SK-N-SH (cell line): ENCODE data around the gene LGI1. TPM values are rescaled to one million over a fixed set of nuclear protein-coding genes. Genes with fewer than 3 reads are reported as not detected.

Source experiments
- CTCF ChIA-PET: fragments of 300-600, 350-600 bp; formaldehyde crosslinking; extraction: SDS; loops from one replicate; lab custom pipeline; 2021; lab: Yijun Ruan, JAX
- POLR2A ChIA-PET: fragments of 350-600 bp; sonication (Branson Sonifier 250); formaldehyde crosslinking; extraction: SDS; loops from one replicate; lab custom pipeline; 2020; ENCODE audit warnings: antibody characterized with exemption, inconsistent platforms; lab: Yijun Ruan, JAX
- DNase-seq: peaks from one replicate; pipeline ENCODE4 v3.0.0; 2012
- H2AFZ ChIP-seq: fragments of 200-600 bp; sonication (generic); 2 replicates; pipeline ENCODE4 v1.8.1; 2016; ENCODE audit warnings: antibody characterized with exemption, mild to moderate bottlenecking, low read depth
- H3F3A ChIP-seq: fragments of 200-600 bp; sonication (generic); replicated peaks from 2 replicates; pipeline ENCODE3; 2016; ENCODE audit warnings: antibody characterized with exemption, mild to moderate bottlenecking; ENCODE audit not compliant: insufficient read depth
- H3K27ac ChIP-seq, 2 experiments: fragments of 200-500 bp in 1 of 2; fragments of 200-600 bp in 1 of 2; sonication (Bioruptor generic) in 1 of 2; sonication (generic), shearing (Covaris generic) in 1 of 2; 2 replicates each; pipeline versions ENCODE4 v1.5.1 to v1.6.1; 2014 to 2016; ENCODE audit warnings: low read depth in 2 of 2, inconsistent platforms in 1 of 2, low read length in 1 of 2, mild to moderate bottlenecking in 1 of 2, mixed read lengths in 1 of 2
- H3K27me3 ChIP-seq: fragments of 200-600 bp; sonication (generic), shearing (Covaris generic); 2 replicates; pipeline ENCODE4 v1.6.1; 2016; ENCODE audit warnings: mixed run types; ENCODE audit not compliant: insufficient read depth
- H3K36me3 ChIP-seq, 2 experiments: fragments of 200-500 bp in 1 of 2; fragments of 200-600 bp in 1 of 2; sonication (Bioruptor generic) in 1 of 2; sonication (generic) in 1 of 2; replicated peaks in 1 of 2; 2 replicates each; pipeline versions ENCODE3 to v1.5.1; 2014 to 2016; ENCODE audit warnings: low read length in 1 of 2, mild to moderate bottlenecking in 1 of 2; ENCODE audit not compliant: insufficient read depth in 2 of 2, control insufficient read depth in 1 of 2
- H3K4me1 ChIP-seq, 2 experiments: fragments of 200-500 bp in 1 of 2; fragments of 200-600 bp in 1 of 2; sonication (Bioruptor generic) in 1 of 2; sonication (generic), shearing (Covaris generic) in 1 of 2; 2 replicates each; pipeline versions ENCODE4 v1.5.1 to v1.6.1; 2014 to 2016; ENCODE audit warnings: low read depth in 1 of 2, low read length in 1 of 2, mixed run types in 1 of 2; ENCODE audit not compliant: insufficient read depth in 2 of 2, control insufficient read depth in 1 of 2
- H3K4me2 ChIP-seq: fragments of 200-600 bp; sonication (generic), shearing (Covaris generic); 2 replicates; pipeline ENCODE4 v1.6.1; 2017; ENCODE audit warnings: mixed run types
- H3K4me3 ChIP-seq, 2 experiments: fragments of 200-500 bp in 1 of 2; fragments of 200-600 bp in 1 of 2; sonication (Bioruptor generic) in 1 of 2; sonication (generic), shearing (Covaris generic) in 1 of 2; 2 replicates each; pipeline versions ENCODE4 v1.5.1 to v1.8.1; 2014 to 2016; ENCODE audit warnings: low read depth in 2 of 2, inconsistent platforms in 1 of 2, low read length in 1 of 2, mild to moderate bottlenecking in 1 of 2, mixed read lengths in 1 of 2, moderate library complexity in 1 of 2
- H3K79me2 ChIP-seq: fragments of 200-600 bp; sonication (generic); 2 replicates; pipeline ENCODE4 v1.8.1; 2017; ENCODE audit warnings: mild to moderate bottlenecking; ENCODE audit not compliant: insufficient read depth
- H3K9ac ChIP-seq: fragments of 200-600 bp; sonication (generic); 2 replicates; pipeline ENCODE4 v1.6.1; 2017; ENCODE audit warnings: mixed run types
- H3K9me2 ChIP-seq: fragments of 200-600 bp; sonication (generic); 2 replicates; pipeline ENCODE4 v1.6.1; 2017; ENCODE audit warnings: mixed run types
- H3K9me3 ChIP-seq: fragments of 200-600 bp; sonication (generic); 2 replicates; pipeline ENCODE4 v1.6.1; 2017; ENCODE audit warnings: mixed run types, mild to moderate bottlenecking, moderate library complexity
- H4K20me1 ChIP-seq: fragments of 200-600 bp; sonication (generic); 2 replicates; pipeline ENCODE4 v1.6.1; 2017; ENCODE audit warnings: mild to moderate bottlenecking, mixed run types; ENCODE audit not compliant: insufficient read depth
- CHD2 ChIP-seq: fragments of 150-350 bp; IDR thresholded peaks from 2 replicates; pipeline ENCODE4 v1.6.1; 2018; ENCODE audit warnings: low read length; ENCODE audit not compliant: partially characterized antibody
- CTCF ChIP-seq: fragments of 200-600 bp; sonication (generic); IDR thresholded peaks from 2 replicates; pipeline ENCODE4 v1.6.1; 2017; ENCODE audit warnings: antibody characterized with exemption, mild to moderate bottlenecking, moderate library complexity
- ELF1 ChIP-seq: IDR thresholded peaks from 2 replicates; pipeline ENCODE4 v1.4.0; 2012
- EZH2phosphoT487 ChIP-seq: fragments of 200-600 bp; sonication (generic); IDR thresholded peaks from 2 replicates; pipeline ENCODE4 v1.6.1; 2017; ENCODE audit warnings: low read depth, mixed run types, mild to moderate bottlenecking, antibody characterized with exemption, moderate library complexity, borderline replicate concordance
- FOXJ3 ChIP-seq: sonication (generic); formaldehyde crosslinking; IDR thresholded peaks from 2 replicates; pipeline ENCODE4 v1.5.1; 2020; ENCODE audit warnings: mild to moderate bottlenecking, missing genetic modification reagents
- FOXM1 ChIP-seq: IDR thresholded peaks from 2 replicates; pipeline ENCODE4 v1.4.0; 2012; ENCODE audit warnings: low read depth, mild to moderate bottlenecking
- GABPA ChIP-seq: IDR thresholded peaks from 2 replicates; pipeline ENCODE4 v1.4.0; 2012; ENCODE audit warnings: low read depth, mild to moderate bottlenecking
- GATA2 ChIP-seq: sonication (generic); formaldehyde crosslinking; IDR thresholded peaks from 2 replicates; pipeline ENCODE4 v1.5.0; 2020; ENCODE audit warnings: mild to moderate bottlenecking, missing genetic modification reagents
- NFIC ChIP-seq: IDR thresholded peaks from 2 replicates; pipeline ENCODE4 v1.4.0; 2012; ENCODE audit warnings: borderline replicate concordance
- NRF1 ChIP-seq: IDR thresholded peaks from 2 replicates; pipeline ENCODE4 v1.6.1; 2012; ENCODE audit warnings: low read depth, mild to moderate bottlenecking, low read length
- RCOR1 ChIP-seq: fragments of 150-350 bp; IDR thresholded peaks from 2 replicates; pipeline ENCODE4 v1.6.1; 2017; ENCODE audit warnings: antibody characterized with exemption, low read length
- RFX5 ChIP-seq: IDR thresholded peaks from 2 replicates; pipeline ENCODE4 v1.6.1; 2012; ENCODE audit warnings: mild to moderate bottlenecking, improper control_type of control experiment, low read length
- RXRA ChIP-seq: IDR thresholded peaks from 2 replicates; pipeline ENCODE4 v1.4.0; 2012; ENCODE audit warnings: low read depth, mild to moderate bottlenecking, borderline replicate concordance
- TAF1 ChIP-seq: IDR thresholded peaks from 2 replicates; pipeline ENCODE4 v1.6.1; 2012; ENCODE audit warnings: low read depth, mild to moderate bottlenecking, low read length, moderate library complexity, borderline replicate concordance
- TCF12 ChIP-seq: IDR thresholded peaks from 2 replicates; pipeline ENCODE4 v1.4.0; 2012
- ZBTB33 ChIP-seq: IDR thresholded peaks from 2 replicates; pipeline ENCODE4 v1.4.0; 2012; ENCODE audit warnings: low read depth, borderline replicate concordance
- WGBS: methylation state at CpG from one replicate; pipeline ENCODE4 v1.1.6; 2017; ENCODE audit warnings: low lambda C conversion rate; 5-methylcytosine and 5-hydroxymethylcytosine counted together
- polyA plus RNA-seq, 3 experiments: library from polyadenylated mRNA; depleted of rRNA; stranded (reverse); fragments of >200 nt; gene quantifications; 2 replicates each; pipeline ENCODE4 v1.2.3, GENCODE V29; 2012
- TF ChIP-seq, protein P1 (sequence below): IDR thresholded peaks from 2 replicates; pipeline ENCODE4 v1.4.0; 2012; ENCODE audit warnings: low read depth
- TF ChIP-seq, protein P2 (sequence below): IDR thresholded peaks from 2 replicates; pipeline ENCODE4 v1.6.1; 2012; ENCODE audit warnings: mild to moderate bottlenecking, low read depth, low read length, moderate library complexity
- TF ChIP-seq, protein P3 (sequence below): IDR thresholded peaks from 2 replicates; pipeline ENCODE4 v1.4.0; 2012; ENCODE audit warnings: low read depth, borderline replicate concordance

The LGI1 gene
- polyA plus RNA-seq, 1 of the 3 experiments (the other 2 are of a cell fraction): 0.03 TPM

GRCh38 chr10:93746844-93747284 lies 10.9 kb upstream of the LGI1 start (continued):
- no peak for TF ChIP-seq EZH2phosphoT487
- TF ChIP-seq ZBTB33: no peak
- no peak for TF ChIP-seq ELF1
- no peak for TF ChIP-seq RXRA
- no peak for TF ChIP-seq GATA2 (CRISPR knock-in tag)
- TF ChIP-seq, protein P1, sequence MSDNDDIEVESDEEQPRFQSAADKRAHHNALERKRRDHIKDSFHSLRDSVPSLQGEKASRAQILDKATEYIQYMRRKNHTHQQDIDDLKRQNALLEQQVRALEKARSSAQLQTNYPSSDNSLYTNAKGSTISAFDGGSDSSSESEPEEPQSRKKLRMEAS: no peak
- TF ChIP-seq NFIC: peak; percentile 51
- TF ChIP-seq FOXM1: no peak
- TF ChIP-seq TCF12: peak; percentile 64; the same call in 1 of the 2 replicates

DNA sequence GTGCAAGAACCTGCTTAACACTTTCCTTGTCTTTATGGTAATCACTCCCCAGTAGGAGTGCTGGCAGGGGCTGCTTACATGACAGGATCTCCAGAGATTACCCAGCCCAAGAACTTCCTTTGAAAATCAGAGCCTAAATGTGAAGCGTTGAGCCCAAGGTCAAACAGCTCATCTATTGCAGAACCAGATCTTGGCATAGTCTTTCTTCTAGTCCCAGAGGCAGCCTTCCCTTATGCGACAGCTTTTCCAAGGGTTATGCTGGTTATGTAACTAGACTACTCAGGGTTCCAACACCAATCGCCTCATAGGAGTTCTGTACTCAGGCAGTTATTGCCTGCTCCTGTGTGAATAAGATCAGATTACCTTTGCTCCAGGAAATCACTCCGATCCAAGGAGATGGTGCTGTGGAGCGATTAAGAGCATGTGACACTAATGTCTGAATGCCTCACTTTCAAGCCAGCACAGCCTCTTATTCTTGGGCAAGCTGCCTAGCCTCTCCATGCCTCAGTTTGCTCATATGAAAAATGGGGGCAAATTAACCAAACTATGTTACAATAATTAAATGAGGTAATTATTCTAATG lies 8.4 kb upstream of the LGI1 start:
- TF ChIP-seq RCOR1 (no peak), NRF1 (no peak), CHD2 (no peak), CTCF (no peak), RFX5 (no peak), TCF12 (no peak), NFIC (no peak), FOXJ3 (CRISPR knock-in tag) (no peak), GABPA (no peak), GATA2 (CRISPR knock-in tag) (no peak), TAF1 (no peak)
- TF ChIP-seq, protein P2, sequence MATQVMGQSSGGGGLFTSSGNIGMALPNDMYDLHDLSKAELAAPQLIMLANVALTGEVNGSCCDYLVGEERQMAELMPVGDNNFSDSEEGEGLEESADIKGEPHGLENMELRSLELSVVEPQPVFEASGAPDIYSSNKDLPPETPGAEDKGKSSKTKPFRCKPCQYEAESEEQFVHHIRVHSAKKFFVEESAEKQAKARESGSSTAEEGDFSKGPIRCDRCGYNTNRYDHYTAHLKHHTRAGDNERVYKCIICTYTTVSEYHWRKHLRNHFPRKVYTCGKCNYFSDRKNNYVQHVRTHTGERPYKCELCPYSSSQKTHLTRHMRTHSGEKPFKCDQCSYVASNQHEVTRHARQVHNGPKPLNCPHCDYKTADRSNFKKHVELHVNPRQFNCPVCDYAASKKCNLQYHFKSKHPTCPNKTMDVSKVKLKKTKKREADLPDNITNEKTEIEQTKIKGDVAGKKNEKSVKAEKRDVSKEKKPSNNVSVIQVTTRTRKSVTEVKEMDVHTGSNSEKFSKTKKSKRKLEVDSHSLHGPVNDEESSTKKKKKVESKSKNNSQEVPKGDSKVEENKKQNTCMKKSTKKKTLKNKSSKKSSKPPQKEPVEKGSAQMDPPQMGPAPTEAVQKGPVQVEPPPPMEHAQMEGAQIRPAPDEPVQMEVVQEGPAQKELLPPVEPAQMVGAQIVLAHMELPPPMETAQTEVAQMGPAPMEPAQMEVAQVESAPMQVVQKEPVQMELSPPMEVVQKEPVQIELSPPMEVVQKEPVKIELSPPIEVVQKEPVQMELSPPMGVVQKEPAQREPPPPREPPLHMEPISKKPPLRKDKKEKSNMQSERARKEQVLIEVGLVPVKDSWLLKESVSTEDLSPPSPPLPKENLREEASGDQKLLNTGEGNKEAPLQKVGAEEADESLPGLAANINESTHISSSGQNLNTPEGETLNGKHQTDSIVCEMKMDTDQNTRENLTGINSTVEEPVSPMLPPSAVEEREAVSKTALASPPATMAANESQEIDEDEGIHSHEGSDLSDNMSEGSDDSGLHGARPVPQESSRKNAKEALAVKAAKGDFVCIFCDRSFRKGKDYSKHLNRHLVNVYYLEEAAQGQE: no peak
- TF ChIP-seq, protein P1: no peak
- TF ChIP-seq, protein P3, sequence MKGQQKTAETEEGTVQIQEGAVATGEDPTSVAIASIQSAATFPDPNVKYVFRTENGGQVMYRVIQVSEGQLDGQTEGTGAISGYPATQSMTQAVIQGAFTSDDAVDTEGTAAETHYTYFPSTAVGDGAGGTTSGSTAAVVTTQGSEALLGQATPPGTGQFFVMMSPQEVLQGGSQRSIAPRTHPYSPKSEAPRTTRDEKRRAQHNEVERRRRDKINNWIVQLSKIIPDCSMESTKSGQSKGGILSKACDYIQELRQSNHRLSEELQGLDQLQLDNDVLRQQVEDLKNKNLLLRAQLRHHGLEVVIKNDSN: no peak
- TF ChIP-seq, all 33 proteins: peak for 0
- Histone ChIP-seq H3F3A (peaks cover 7% of the 10 kb centered on the region), H3K79me2 (no peaks in the 10 kb centered on the region), H3K9ac (no peak overlapping the region), H3K27me3 (no peaks in the 10 kb centered on the region), H2AFZ (no peak overlapping the region), H3K4me3 (no peak overlapping the region), H3K36me3 (no peaks in the 10 kb centered on the region), H3K4me2 (no peak overlapping the region), H3K27ac (no peak overlapping the region), H3K9me3 (no peaks in the 10 kb centered on the region), H4K20me1 (no peaks in the 10 kb centered on the region), H3K9me2 (no peaks in the 10 kb centered on the region), H3K4me1 (peaks cover 0 to 7% of the 10 kb centered on the region in 2 experiments; a peak in 1 of 4 replicates)
- no peak for DNase-seq
- ChIA-PET POLR2A (interaction anchor here (0.8 kb wide), 1 partner anchor 47 kb away, joined by 3 read pairs; the partner anchor contains the start of gene FRA10AC1), CTCF (interaction anchor here (1.5 kb wide), 1 partner anchor 9 kb away, joined by 7 read pairs; the partner anchor contains the start of gene LGI1)
- 68% methylated on average over 4 of the region's 5 CpGs for WGBS
